GM12878 (cell line): ENCODE data around the gene HSPB1. TPM values are rescaled to one million over a fixed set of nuclear protein-coding genes. Genes with fewer than 3 reads are reported as not detected.
A peak's percentile ranks its signal among the peaks of the same experiment; 100 is the strongest.
"Not testable (repeated sequence)": the region's sequence is repeated elsewhere in the genome, so short reads cannot be mapped to it uniquely, and the experiment has no call there.

ENCODE experiments used
- ATAC-seq: fragments of 200-7000 bp; cut with Tn5 transposase; 3 replicates; pipeline ENCODE4 v1.9.1; 2020; ENCODE audit warnings: mild to moderate bottlenecking, moderate library complexity
- BruUV-seq: library from RNA; stranded (reverse); fragments of 400-500 nt; replicated peaks from 2 replicates; lab custom pipeline; 2021; lab: Mats Ljungman, UMichigan
- CTCF ChIA-PET: fragments of 300-600 bp; sonication (Branson Sonifier 250); formaldehyde crosslinking; extraction: SDS; loops from one replicate; lab custom pipeline; 2021; ENCODE audit warnings: inconsistent platforms; lab: Yijun Ruan, JAX
- POLR2A ChIA-PET: fragments of 350-600 bp; formaldehyde crosslinking; extraction: SDS; loops from one replicate; lab custom pipeline; 2021; ENCODE audit warnings: inconsistent platforms; lab: Charles Lee
- RAD21 ChIA-PET: fragments of 300-600 bp; sonication (Branson Sonifier 250); formaldehyde crosslinking; loops from one replicate; lab custom pipeline; 2023; ENCODE audit warnings: antibody characterized with exemption; ENCODE audit not compliant: unreplicated experiment; lab: Charles Lee
- SMC1A ChIA-PET: fragments of 300-600 bp; sonication (Branson Sonifier 250); formaldehyde crosslinking; loops from one replicate; lab custom pipeline; 2023; ENCODE audit not compliant: unreplicated experiment, uncharacterized antibody; lab: Charles Lee
- DNase-seq: peaks from one replicate; pipeline ENCODE4 v3.0.0-alpha.2; 2011; ENCODE audit warnings: low read depth, low spot score
- FAIRE-seq: peaks from 3 replicates; lab custom pipeline; 2011; peaks lifted over from hg19 to GRCh38; lab: Jason Lieb, UNC
- H2AFZ ChIP-seq: 2 replicates; pipeline ENCODE4 v1.6.0; 2011; ENCODE audit warnings: low read depth, low read length, control low read depth; ENCODE audit not compliant: control insufficient read depth
- H3K27ac ChIP-seq: 2 replicates; pipeline ENCODE4 v1.5.1; 2011; ENCODE audit warnings: control low read depth; ENCODE audit not compliant: control insufficient read depth, insufficient read depth
- H3K27me3 ChIP-seq, 2 experiments: replicated peaks in 1 of 2; 2 replicates each; pipeline versions ENCODE4 v1.6.0 to v1.6.1; 2011; ENCODE audit warnings: low read length in 1 of 2; ENCODE audit not compliant: control insufficient read depth in 2 of 2, insufficient read depth in 2 of 2
- H3K36me3 ChIP-seq, 2 experiments: 2 replicates each; pipeline ENCODE4 v1.5.1; 2011; ENCODE audit warnings: low read length in 1 of 2; ENCODE audit not compliant: control insufficient read depth in 2 of 2, insufficient read depth in 2 of 2
- H3K4me1 ChIP-seq: 2 replicates; pipeline ENCODE4 v1.6.1; 2011; ENCODE audit warnings: mild to moderate bottlenecking, low read length, moderate library complexity, mixed read lengths; ENCODE audit not compliant: control insufficient read depth, insufficient read depth
- H3K4me2 ChIP-seq: 2 replicates; pipeline ENCODE4 v1.6.0; 2011; ENCODE audit warnings: control low read depth; ENCODE audit not compliant: control insufficient read depth, insufficient read depth
- H3K4me3 ChIP-seq: fragments of 200-600 bp; sonication (generic); 2 replicates; pipeline ENCODE4 v1.5.1; 2016
- H3K79me2 ChIP-seq: 2 replicates; pipeline ENCODE4 v1.6.0; 2011; ENCODE audit warnings: low read length; ENCODE audit not compliant: control insufficient read depth, insufficient read depth
- H3K9ac ChIP-seq: 2 replicates; pipeline ENCODE4 v1.8.0; 2011; ENCODE audit warnings: low read length, control low read depth, mixed read lengths; ENCODE audit not compliant: control insufficient read depth, insufficient read depth
- H3K9me3 ChIP-seq: replicated peaks from 3 replicates; pipeline ENCODE4 v1.5.1; 2011; ENCODE audit warnings: mild to moderate bottlenecking, low read length; ENCODE audit not compliant: control insufficient read depth, insufficient read depth
- H4K20me1 ChIP-seq: 2 replicates; pipeline ENCODE4 v1.6.0; 2011; ENCODE audit not compliant: control insufficient read depth, insufficient read depth
- CHD4 ChIP-seq: fragments of 200-600 bp; sonication (generic); IDR thresholded peaks from 2 replicates; pipeline ENCODE4 v1.6.1; 2016; ENCODE audit warnings: mild to moderate bottlenecking
- E2F4 ChIP-seq: IDR thresholded peaks from 2 replicates; pipeline ENCODE4 v1.6.1; 2012; ENCODE audit warnings: low read depth, low read length, improper control_type of control experiment
- EP300 ChIP-seq, 2 experiments: fragments of 150-350 bp in 1 of 2; IDR thresholded peaks; 2 replicates each; pipeline ENCODE4 v1.6.1; 2011 to 2012; ENCODE audit warnings: low read depth in 2 of 2, low read length in 2 of 2, borderline replicate concordance in 1 of 2, improper control_type of control experiment in 1 of 2, inconsistent platforms in 1 of 2; ENCODE audit not compliant: control insufficient read depth in 1 of 2
- IKZF2 ChIP-seq, 2 experiments: fragments of 450-650 bp; IDR thresholded peaks; 2 replicates each; pipeline ENCODE4 v1.6.1; 2017; ENCODE audit warnings: mild to moderate bottlenecking in 2 of 2, moderate library complexity in 2 of 2
- KDM1A ChIP-seq: fragments of 200-600 bp; sonication (generic); IDR thresholded peaks from 2 replicates; pipeline ENCODE4 v1.6.1; 2016; ENCODE audit warnings: borderline replicate concordance
- MEF2B ChIP-seq: fragments of 450-650 bp; IDR thresholded peaks from 2 replicates; pipeline ENCODE4 v1.6.1; 2018; ENCODE audit warnings: mild to moderate bottlenecking, moderate library complexity; ENCODE audit not compliant: partially characterized antibody, poor library complexity, severe bottlenecking
- NBN ChIP-seq: fragments of 450-650 bp; IDR thresholded peaks from 2 replicates; pipeline ENCODE4 v1.6.1; 2016
- ZBTB40 ChIP-seq: fragments of 450-650 bp; IDR thresholded peaks from 2 replicates; pipeline ENCODE4 v1.6.1; 2016; ENCODE audit warnings: mild to moderate bottlenecking, moderate library complexity, borderline replicate concordance
- WGBS: methylation state at CpG from one replicate; pipeline ENCODE4 v1.1.6; 2016; ENCODE audit warnings: low lambda C conversion rate; ENCODE audit not compliant: insufficient replicate concordance, insufficient coverage; ENCODE audit errors: missing lambda C conversion rate; 5-methylcytosine and 5-hydroxymethylcytosine counted together
- in situ Hi-C: fragments of 300-500 bp; cut with MboI; formaldehyde crosslinking; loops from 9 replicates; pipeline ENCODE4 v1.14.3; 2018; ENCODE audit warnings: mixed read lengths
- intact Hi-C: fragments of 100-400 bp; cut with micrococcal nuclease; formaldehyde crosslinking; loops from one replicate; pipeline ENCODE4 v1.14.2; 2022; ENCODE audit not compliant: unreplicated experiment
- polyA plus RNA-seq, 11 experiments: library from polyadenylated mRNA; depleted of rRNA in 4 of 11; unstranded in 6 of 11; stranded (reverse) in 5 of 11; fragments of >200 nt; fragmentation: Nextera tagmentation in 4 of 11; fragmentation: Illumina TruSeq in 1 of 11; extraction: Ambion mirVana in 4 of 11; extraction: Trizol in 1 of 11; gene quantifications; 1 replicate in 1 of 11; 2 replicates in 10 of 11; pipeline versions ENCODE4 v1.2.1 to v1.2.3, GENCODE V29; 2011 to 2016; ENCODE audit warnings: inconsistent platforms in 2 of 11, missing spikeins in 2 of 11, low read depth in 1 of 11
- total RNA-seq, 4 experiments: library from RNA; depleted of rRNA in 3 of 4; stranded (reverse); fragments of >200 nt in 3 of 4; fragmentation: Illumina TruSeq in 1 of 4; extraction: Trizol in 1 of 4; gene quantifications; 2 replicates each; pipeline versions ENCODE4 v1.2.1 to v1.2.3, GENCODE V29; 2013 to 2021

Gene HSPB1
- total and polyA plus RNA-seq, 10 of the 15 experiments (the other 5 are each of a cell fraction or from before 2014, with no cell fraction given), result 13.7 to 297 (median 62.0) TPM

GRCh38 chr7:76311838-76312237, 9.4 kb downstream of the HSPB1 start:
- H3K9ac ChIP-seq, ATAC-seq, H3K4me2 ChIP-seq, H3K36me3 ChIP-seq, FAIRE-seq, H3K27ac ChIP-seq, intact Hi-C loops, DNase-seq, H3K9me3 ChIP-seq, BruUV-seq, H3K79me2 ChIP-seq, H3K27me3 ChIP-seq, H3K4me1 ChIP-seq, H2AFZ ChIP-seq, H3K4me3 ChIP-seq, H4K20me1 ChIP-seq: not testable (repeated sequence)
- ChIA-PET SMC1A (interaction anchor here (0.7 to 1.5 kb wide), 4 partner anchors 14 to 121 kb away, joined by 3 to 4 read pairs (median 3); no protein-coding TSS in a partner anchor), POLR2A (interaction anchor here (0.5 to 1.5 kb wide), 4 partner anchors 15 to 394 kb away, joined by 3 to 9 read pairs (median 4); no protein-coding TSS in a partner anchor), CTCF (interaction anchor here (0.8 to 11.0 kb wide), 3 partner anchors 18 to 447 kb away, joined by 3 to 229 read pairs (median 3); no protein-coding TSS in a partner anchor), RAD21 (interaction anchor here (0.6 to 9.3 kb wide), 3 partner anchors 20 to 133 kb away, joined by 3 to 86 read pairs (median 18); no protein-coding TSS in a partner anchor)
- WGBS, result 77% methylated on average over 6 of the region's 6 CpGs
- in situ Hi-C loops, result loop anchor here (5.0 kb wide), 1 partner anchor 135 kb away; no protein-coding TSS in a partner anchor

- Histone ChIP-seq H2AFZ (peak overlapping the region; percentile 85), H3K79me2 (peaks cover 4% of the 10 kb centered on the region; the same call in 1 of the 2 replicates), H3K27me3 (no peaks in the 10 kb centered on the region), H3K9ac (no peak overlapping the region), H3K9me3 (no peaks in the 10 kb centered on the region), H3K4me3 (no peak overlapping the region), H3K27ac (no peak overlapping the region; the same call in 1 of the 2 replicates), H3K36me3 (no peaks in the 10 kb centered on the region), H3K4me1 (peaks cover 5% of the 10 kb centered on the region), H3K4me2 (peak overlapping the region; percentile 71), H4K20me1 (peaks cover 2% of the 10 kb centered on the region; the same call in 1 of the 2 replicates)
- ChIA-PET POLR2A (interaction anchor here (1.0 to 2.0 kb wide), 5 partner anchors 11 to 45 kb away, joined by 3 to 5 read pairs (median 3); partner anchors contain the start of gene YWHAG), SMC1A (interaction anchor here (0.7 to 3.7 kb wide), 8 partner anchors 11 to 294 kb away, joined by 3 to 34 read pairs (median 8); no protein-coding TSS in a partner anchor), CTCF (interaction anchor here (1.0 to 11.0 kb wide), 21 partner anchors 9 to 266 kb away, joined by 3 to 229 read pairs (median 4); partner anchors contain the start of genes HSPB1, MDH2, STYXL1 and YWHAG), RAD21 (interaction anchor here (0.6 to 9.3 kb wide), 9 partner anchors 9 to 135 kb away, joined by 3 to 86 read pairs (median 6); partner anchors contain the start of genes HSPB1 and YWHAG)
- ATAC-seq (peak; percentile 58), FAIRE-seq (peak; percentile 86), DNase-seq (peak; percentile 71)
- BruUV-seq, result no TSS peak
- in situ Hi-C loops, result loop anchor here (5.0 kb wide), 1 partner anchor 137 kb away; no protein-coding TSS in a partner anchor
- intact Hi-C loops, result loop anchor here (1.0 kb wide), 2 partner anchors 23 to 136 kb away; no protein-coding TSS in a partner anchor
- under 1% methylated on average over 15 of the region's 15 CpGs for WGBS
- peak; percentile 85 for TF ChIP-seq NBN
- TF ChIP-seq E2F4, result no peak
- peak; percentile 19 for TF ChIP-seq MEF2B
- TF ChIP-seq ZBTB40, result no peak
- TF ChIP-seq KDM1A, result no peak
- TF ChIP-seq EP300 (IDR thresholded peaks at IDR 0.05; ENCODE audit: borderline replicate concordance in 1 of 2, control insufficient read depth in 1 of 2, low read depth in 2 of 2, low read length in 2 of 2), result 0 out of 4 replicates have a peak, but pooled peaks of 1 of the 2 experiments have one; percentile 27
- peak; percentile 50 to 63; a peak in 2 of 4 replicates for TF ChIP-seq IKZF2 (IDR thresholded peaks at IDR 0.05)
- no peak for TF ChIP-seq CHD4
Measured at GRCh38 chr7:76314042-76314721, 11.7 kb downstream of the HSPB1 start.
